ENCODE data around the gene HPCAL1. TPM values are rescaled to one million over a fixed set of nuclear protein-coding genes. Genes with fewer than 3 reads are reported as not detected.

The HPCAL1 gene
- total RNA-seq, 4 donors from 2014 or later, result 34.5 to 54.2 (median 41.3) TPM

DNA sequence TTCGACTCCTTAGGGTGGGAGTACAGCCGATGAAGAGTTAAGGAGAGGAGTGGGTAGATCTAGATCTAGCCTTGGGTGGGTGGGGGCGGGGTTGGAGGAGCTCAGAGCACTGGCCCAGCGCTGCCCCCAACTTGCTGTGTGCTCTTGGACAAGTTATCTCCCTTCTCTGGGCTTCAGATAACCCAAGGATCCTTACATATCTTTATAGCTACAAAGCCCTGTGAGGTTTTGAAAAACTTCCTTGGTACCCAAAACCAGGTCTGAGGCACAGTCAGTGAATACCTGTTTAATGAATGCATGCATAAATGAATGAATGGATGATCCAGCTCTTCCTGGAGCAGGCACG, 146.8 kb downstream of the HPCAL1 start:
- TF ChIP-seq POLR2AphosphoS5 (IDR thresholded peaks at IDR 0.05) (no peak), EP300 (IDR thresholded peaks at IDR 0.05) (no peak), CTCF (IDR thresholded peaks at IDR 0.05) (no peak), POLR2A (IDR thresholded peaks at IDR 0.05; ENCODE audit: low read depth) (no peak)
- peaks cover 45 to 75% (median 70%) of the 10 kb centered on the region in 4 donors for H3K4me1 ChIP-seq
- intact Hi-C loops (cut with DNase I), result loop anchor here (10.0 kb wide), 2 partner anchors 215 to 495 kb away; partner anchors contain the start of gene GRHL1
- peaks cover 0 to 6% (median 4%) of the 10 kb centered on the region in 4 donors for H3K36me3 ChIP-seq
- WGBS, result 45% methylated on average over 5 of the region's 5 CpGs
- H3K27ac ChIP-seq (replicated peaks in 1 of 4), result peak overlapping the region in 1 of 4 donors; percentile 98
- H3K27me3 ChIP-seq, result no peaks in the 10 kb centered on the region
- no peaks in the 10 kb centered on the region for H3K9me3 ChIP-seq
- H3K4me3 ChIP-seq, result peak overlapping the region; percentile 64 to 88 (median 76)
- no peak for DNase-seq (ENCODE audit: extremely low spot score)

DNA sequence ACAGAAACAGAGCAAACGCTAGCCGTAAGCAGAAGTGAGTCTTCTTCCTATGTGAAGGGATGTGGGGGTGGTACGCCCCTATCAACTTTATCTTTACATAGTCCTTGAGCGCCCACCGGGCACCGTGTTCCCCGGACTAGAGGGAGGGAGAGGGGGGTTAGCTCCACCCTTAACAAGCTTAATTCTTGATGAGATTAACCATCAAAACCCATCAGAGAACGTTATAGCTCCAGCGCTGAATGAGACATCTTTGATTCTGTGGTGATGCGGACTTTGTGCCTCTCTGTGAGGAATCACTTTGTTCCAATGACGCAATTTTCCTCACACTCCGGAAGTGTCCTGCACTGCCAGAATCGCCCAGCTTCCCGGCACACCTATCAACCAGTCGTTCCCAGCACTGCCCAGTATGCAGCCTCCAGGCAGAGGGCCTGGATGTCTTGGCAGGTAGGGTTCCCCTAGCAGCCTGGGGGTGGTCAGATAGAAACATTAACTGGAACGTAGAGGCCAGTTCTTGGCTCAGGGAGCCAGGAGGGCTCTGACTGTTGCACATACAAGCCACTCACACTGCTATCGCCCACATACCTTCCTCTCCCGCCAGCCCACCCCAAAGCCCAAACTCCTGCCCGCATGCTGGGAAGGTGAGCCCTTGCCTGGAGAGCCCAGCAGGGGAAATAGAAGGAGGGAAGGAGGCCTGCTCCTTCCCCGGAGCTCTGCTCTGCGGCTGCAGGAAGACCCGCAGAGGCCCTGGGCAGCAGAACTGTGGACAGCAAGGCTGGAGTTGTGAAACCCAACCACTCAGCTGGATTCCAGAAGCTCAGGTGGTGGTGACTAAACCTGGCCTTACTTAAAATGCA, 147.4 kb downstream of the HPCAL1 start:
- intact Hi-C loops (cut with DNase I), result loop anchor here (10.0 kb wide), 2 partner anchors 215 to 495 kb away; partner anchors contain the start of gene GRHL1
- TF ChIP-seq POLR2A (IDR thresholded peaks at IDR 0.05; ENCODE audit: low read depth) (no peak), POLR2AphosphoS5 (IDR thresholded peaks at IDR 0.05) (no peak), CTCF (IDR thresholded peaks at IDR 0.05) (no peak)
- H3K4me3 ChIP-seq, result peak overlapping the region in 1 of 4 donors; percentile 87
- no peaks in the 10 kb centered on the region for H3K27me3 ChIP-seq
- no peaks in the 10 kb centered on the region for H3K9me3 ChIP-seq
- 85% methylated on average over 22 of the region's 22 CpGs for WGBS
- H3K27ac ChIP-seq (replicated peaks in 1 of 4), result no peak overlapping the region
- no peaks in the 10 kb centered on the region for H3K36me3 ChIP-seq
- peaks cover 49 to 75% (median 70%) of the 10 kb centered on the region in 4 donors for H3K4me1 ChIP-seq
- no peak for DNase-seq (ENCODE audit: extremely low spot score)

DNA sequence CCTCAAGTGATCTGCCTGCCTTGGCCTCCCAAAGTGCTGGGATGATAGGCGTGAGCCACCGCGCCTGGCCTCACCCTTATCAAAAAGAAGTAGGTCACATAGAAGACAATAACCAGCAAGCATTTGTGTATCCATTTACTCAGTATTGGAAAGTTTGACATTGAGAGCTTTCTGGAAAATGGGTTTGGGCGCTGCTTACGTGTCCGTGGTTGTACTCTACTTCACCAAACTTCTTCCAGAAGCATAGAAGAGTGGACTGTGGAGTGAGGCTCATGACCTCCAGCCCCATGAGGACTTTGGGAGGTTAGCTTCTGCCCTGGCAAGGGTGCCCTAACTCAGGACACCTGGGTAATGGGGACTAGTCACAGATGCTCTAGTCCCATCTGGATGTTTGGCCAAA, 149.1 kb downstream of the HPCAL1 start:
- H3K4me3 ChIP-seq, result no peak overlapping the region
- H3K4me1 ChIP-seq, result peaks cover 38 to 62% (median 56%) of the 10 kb centered on the region in 4 donors
- H3K27ac ChIP-seq (replicated peaks in 1 of 4), result peak overlapping the region; percentile 51 to 78 (median 56)
- no peaks in the 10 kb centered on the region for H3K9me3 ChIP-seq
- WGBS, result 100% methylated on average over 6 of the region's 6 CpGs
- TF ChIP-seq EP300 (IDR thresholded peaks at IDR 0.05), result no peak
- no peak for TF ChIP-seq POLR2A (IDR thresholded peaks at IDR 0.05; ENCODE audit: low read depth)
- no peak for TF ChIP-seq POLR2AphosphoS5 (IDR thresholded peaks at IDR 0.05)
- no peaks in the 10 kb centered on the region for H3K36me3 ChIP-seq
- H3K27me3 ChIP-seq, result no peaks in the 10 kb centered on the region
- DNase-seq (ENCODE audit: extremely low spot score), result no peak
- intact Hi-C loops (cut with DNase I), result no loop called here

- Histone ChIP-seq H3K36me3 (no peaks in the 10 kb centered on the region), H3K27me3 (no peaks in the 10 kb centered on the region), H3K27ac (replicated peaks in 1 of 4) (peak overlapping the region; percentile 51 to 78 (median 56)), H3K9me3 (no peaks in the 10 kb centered on the region), H3K4me3 (no peak overlapping the region), H3K4me1 (peaks cover 33 to 57% (median 52%) of the 10 kb centered on the region in 4 donors)
- 53% methylated on average over 3 of the region's 3 CpGs for WGBS
- no peak for TF ChIP-seq POLR2A (IDR thresholded peaks at IDR 0.05; ENCODE audit: low read depth)
- no peak for TF ChIP-seq EP300 (IDR thresholded peaks at IDR 0.05)
- TF ChIP-seq POLR2AphosphoS5 (IDR thresholded peaks at IDR 0.05), result peak in 1 of 2 donors; percentile 43
- no peak for TF ChIP-seq CTCF (IDR thresholded peaks at IDR 0.05)
- intact Hi-C loops (cut with DNase I), result no loop called here
- no peak for DNase-seq (ENCODE audit: extremely low spot score)
Observed at GRCh38 chr2:10452312-10452711, 149.6 kb downstream of the HPCAL1 start.
